GM19328 (cell line): ENCODE data around the gene SLC26A1.

ENCODE experiments used
- ATAC-seq: cut with Tn5 transposase; IDR thresholded peaks from one replicate; pipeline ENCODE4 v1.9.1; 2021; ENCODE audit warnings: mild to moderate bottlenecking, moderate library complexity; ENCODE audit not compliant: unreplicated experiment

Gene SLC26A1

GRCh38 chr4:1030031-1030430, 36.8 kb upstream of the SLC26A1 start:
- no peak for ATAC-seq

GRCh38 chr4:1029529-1029928, 36.3 kb upstream of the SLC26A1 start:
- no peak for ATAC-seq

GRCh38 chr4:1028574-1029220, 35.5 kb upstream of the SLC26A1 start:
- ATAC-seq, result no peak

DNA sequence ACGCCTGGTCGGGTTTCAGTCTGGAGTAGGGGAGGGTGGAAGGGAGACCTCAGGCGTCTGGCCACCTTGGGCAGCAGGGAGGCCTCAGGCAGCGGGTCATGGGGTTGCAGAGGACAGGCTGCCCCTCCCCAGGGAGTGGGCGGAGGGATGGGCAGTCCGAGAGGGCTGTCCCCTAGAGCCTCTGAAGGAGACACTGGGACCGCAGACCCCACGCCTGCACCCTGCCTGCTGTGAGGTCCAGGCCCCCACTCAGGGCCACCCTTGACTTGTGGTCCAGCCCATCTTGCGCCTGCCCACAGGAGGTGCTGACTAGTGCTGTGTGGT, 34.7 kb upstream of the SLC26A1 start:
- no peak for ATAC-seq

- ATAC-seq, result no peak
These were observed 34.2 kb upstream of the SLC26A1 start for GRCh38 chr4:1027219-1027914.

DNA sequence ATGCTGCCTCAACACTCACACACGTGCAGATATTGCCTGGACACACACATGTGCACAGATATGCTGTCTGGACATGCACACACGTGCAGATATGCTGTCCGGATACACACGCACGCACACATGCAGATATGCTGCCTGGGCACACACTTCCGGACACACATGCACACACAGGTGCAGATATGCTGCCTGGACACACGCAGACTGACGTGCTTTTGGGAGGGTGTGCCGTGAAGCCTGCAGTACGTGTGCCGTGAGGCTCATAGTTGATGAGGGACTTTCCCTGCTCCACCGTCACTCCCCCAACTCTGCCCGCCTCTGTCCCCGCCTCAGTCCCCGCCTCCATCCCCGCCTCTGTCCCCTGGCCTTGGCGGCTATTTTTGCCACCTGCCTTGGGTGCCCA, 32.9 kb upstream of the SLC26A1 start:
- peak; percentile 51 for ATAC-seq

- ATAC-seq, result no peak
These were observed 31.8 kb upstream of the SLC26A1 start for GRCh38 chr4:1024882-1025545.

DNA sequence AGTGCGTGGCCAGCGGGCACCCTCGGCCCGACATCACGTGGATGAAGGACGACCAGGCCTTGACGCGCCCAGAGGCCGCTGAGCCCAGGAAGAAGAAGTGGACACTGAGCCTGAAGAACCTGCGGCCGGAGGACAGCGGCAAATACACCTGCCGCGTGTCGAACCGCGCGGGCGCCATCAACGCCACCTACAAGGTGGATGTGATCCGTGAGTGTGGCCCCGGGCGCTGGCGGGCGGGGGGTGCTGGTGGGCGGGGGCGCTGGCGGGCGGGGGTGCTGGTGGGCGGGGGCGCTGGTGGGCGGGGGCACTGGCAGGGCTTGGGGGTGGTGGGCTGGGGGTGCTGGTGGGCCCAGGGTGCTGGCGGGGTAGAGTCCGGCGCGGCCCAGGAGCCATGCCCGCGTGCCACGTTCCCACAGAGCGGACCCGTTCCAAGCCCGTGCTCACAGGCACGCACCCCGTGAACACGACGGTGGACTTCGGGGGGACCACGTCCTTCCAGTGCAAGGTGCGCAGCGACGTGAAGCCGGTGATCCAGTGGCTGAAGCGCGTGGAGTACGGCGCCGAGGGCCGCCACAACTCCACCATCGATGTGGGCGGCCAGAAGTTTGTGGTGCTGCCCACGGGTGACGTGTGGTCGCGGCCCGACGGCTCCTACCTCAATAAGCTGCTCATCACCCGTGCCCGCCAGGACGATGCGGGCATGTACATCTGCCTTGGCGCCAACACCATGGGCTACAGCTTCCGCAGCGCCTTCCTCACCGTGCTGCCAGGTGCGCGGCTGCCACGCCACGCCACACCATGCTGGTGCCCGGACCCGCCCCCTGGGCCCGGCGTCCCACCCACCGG, 30.9 kb upstream of the SLC26A1 start:
- no peak for ATAC-seq

DNA sequence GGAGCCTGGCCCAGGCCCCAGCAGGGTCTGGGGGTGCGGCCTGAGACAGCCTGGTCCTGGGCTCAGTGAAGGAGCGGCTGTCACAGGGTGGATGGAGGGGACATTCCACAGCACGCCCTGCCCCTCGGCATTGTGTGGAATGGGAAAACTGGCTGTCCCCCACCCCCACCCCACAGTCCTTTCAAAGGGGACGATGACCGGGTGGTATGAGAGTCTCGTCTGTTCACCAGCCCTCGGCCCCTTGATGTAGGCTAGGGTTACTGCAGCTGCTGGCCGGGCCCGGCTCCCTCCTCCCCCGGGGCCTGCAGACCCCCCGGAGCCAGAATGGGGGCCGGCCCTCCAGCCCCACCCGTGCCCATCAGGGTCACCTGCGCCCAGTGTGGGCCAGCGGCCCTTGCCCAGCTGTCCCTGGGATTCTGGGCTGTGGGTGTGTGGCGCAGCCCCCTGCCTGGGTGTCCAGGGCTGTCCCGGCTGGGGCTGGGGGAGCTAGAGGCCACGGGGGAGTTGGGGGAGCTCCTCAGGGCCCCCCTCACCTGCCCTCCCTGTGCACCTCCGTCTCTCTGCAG, 30.0 kb upstream of the SLC26A1 start:
- no peak for ATAC-seq

GRCh38 chr4:1022739-1023066, 29.5 kb upstream of the SLC26A1 start:
- ATAC-seq, result no peak

- no peak for ATAC-seq
These were observed 29.0 kb upstream of the SLC26A1 start for GRCh38 chr4:1022051-1022738.

DNA sequence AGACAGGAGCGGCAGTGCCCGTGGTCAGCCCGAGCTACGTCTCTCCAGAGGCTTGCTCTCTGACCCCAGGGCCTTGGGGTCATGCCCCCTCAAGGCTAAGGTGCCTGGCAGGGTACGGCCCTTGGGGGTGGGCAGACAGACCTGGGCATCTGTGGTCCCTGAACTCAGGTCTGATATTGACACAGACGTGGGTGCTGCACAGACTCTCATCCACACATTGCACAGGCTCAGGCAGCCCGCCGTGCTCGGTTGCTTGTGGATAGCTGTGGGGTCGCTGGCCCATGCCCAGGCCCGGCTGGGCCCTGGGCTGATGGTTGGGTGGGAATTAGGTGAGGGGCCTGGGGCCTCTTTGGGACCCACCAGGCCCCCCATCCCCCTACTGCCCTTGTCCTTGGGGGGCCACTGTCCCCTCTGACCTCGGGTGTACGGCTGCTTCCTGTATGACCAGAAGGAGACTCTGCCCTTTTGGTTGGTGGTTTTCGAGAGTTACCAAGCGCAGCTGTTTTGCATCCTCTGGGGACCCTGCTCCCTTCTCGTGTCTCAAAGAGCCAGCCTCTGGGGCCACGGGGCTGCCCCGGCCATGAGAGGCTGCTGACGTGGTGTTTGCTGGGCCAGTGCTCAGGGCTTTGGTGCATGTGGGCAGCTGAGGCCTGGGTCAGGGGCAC, 28.3 kb upstream of the SLC26A1 start:
- no peak for ATAC-seq

DNA sequence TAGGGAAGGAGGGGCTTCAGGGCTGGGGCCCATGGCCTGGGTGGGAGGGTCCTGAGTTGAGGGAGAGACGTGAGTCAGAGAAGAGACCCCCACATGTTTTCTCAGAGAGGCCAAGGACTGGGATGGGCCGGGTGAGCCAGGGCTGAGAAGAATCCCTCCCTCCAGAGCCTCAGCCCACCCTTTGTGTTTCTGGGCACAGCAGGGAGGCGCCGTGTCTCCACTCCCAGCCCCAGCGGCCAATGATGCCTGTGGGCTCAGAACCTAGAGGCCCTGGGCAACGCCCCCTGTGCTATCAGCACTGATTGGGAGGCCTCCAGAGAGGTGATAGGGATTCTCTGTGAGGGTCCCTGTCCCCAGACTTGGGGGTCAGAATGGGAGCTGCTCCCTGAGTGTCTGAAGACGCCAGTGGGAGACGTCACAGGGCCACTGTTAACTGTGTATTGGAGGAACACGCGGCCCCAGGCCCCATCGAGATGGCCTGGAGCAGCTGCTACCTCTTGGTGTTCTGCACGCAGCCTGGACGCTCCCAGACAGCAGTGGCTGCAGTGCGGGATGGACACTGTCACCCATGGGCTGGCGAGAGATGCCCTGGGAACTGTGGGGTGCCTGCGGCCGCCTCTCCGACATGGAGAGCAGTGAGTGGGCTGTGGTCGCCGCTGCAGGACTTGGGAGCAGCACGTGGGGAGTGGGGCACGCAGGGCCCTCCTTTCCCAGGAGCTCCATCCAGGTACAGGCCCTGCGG, 26.7 kb upstream of the SLC26A1 start:
- no peak for ATAC-seq

DNA sequence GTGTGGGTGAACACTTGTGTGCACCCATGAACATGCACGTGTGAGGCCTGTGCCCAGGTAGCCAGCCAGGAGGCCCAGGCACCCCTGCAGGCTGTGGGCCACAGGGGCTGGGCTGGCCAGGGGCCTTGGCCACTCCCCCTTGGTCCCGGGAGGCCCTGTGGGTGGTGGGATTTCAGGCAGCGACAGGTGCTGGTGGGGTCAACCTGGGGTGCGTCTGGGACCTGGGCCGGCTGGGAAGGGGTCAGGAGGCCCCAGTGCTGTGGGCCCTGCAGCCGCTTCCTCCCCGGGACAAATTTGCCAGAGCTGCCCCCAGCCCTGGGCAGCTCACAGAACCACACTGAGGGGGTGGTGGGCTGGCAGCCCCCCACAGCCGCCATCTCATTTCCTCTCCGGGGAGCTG, 26.1 kb upstream of the SLC26A1 start:
- ATAC-seq, result no peak

- no peak for ATAC-seq
These were observed 25.2 kb upstream of the SLC26A1 start for GRCh38 chr4:1018147-1019020.

DNA sequence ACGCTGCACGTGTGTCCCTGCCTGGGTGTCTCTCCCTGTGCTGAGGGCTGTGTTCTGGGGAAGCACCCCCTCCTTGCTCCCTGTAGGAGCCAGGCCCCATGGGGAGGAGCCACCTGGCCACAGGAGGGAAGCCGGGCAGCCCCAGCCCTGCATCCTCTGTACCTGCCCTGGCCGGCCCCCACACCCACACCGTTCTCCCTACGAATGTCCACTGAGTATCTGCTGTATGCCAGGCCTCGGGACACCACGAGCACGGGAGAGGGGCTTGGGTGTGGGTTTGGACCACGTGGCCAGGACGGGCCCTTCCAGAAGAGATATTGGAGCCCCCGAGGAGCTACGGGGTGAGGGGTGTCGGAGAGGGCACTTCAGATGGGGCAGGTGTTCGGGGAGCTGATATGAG, 24.5 kb upstream of the SLC26A1 start:
- ATAC-seq, result no peak

- ATAC-seq, result no peak
These were observed 24.0 kb upstream of the SLC26A1 start for GRCh38 chr4:1017211-1017610.

- ATAC-seq, result no peak
These were observed 22.5 kb upstream of the SLC26A1 start for GRCh38 chr4:1015746-1016145.

- ATAC-seq, result no peak
These were observed 22.0 kb upstream of the SLC26A1 start for GRCh38 chr4:1015179-1015578.
